ENCODE results near the gene TOR3A. TPM values are rescaled to one million over a fixed set of nuclear protein-coding genes. Genes with fewer than 3 reads are reported as not detected.
A peak's percentile ranks its signal among the peaks of the same experiment; 100 is the strongest.
"Not testable (repeated sequence)": the region's sequence is repeated elsewhere in the genome, so short reads cannot be mapped to it uniquely, and the experiment has no call there.

The TOR3A gene
- total RNA-seq, 1 experiment from 2014 or later: 27.0 TPM

- no peak overlapping the region for H3K9ac ChIP-seq (ENCODE audit: low read length)
- no peak overlapping the region for H2AFZ ChIP-seq (ENCODE audit: low read depth, low read length, poor library complexity, severe bottlenecking)
- H3K9me3 ChIP-seq (ENCODE audit: control insufficient read depth in 1 of 2, insufficient read depth in 1 of 2, low read depth in 1 of 2, low read length in 2 of 2): no peaks in the 10 kb centered on the region
- no peaks in the 10 kb centered on the region for H3K36me3 ChIP-seq (ENCODE audit: control insufficient read depth in 1 of 2, insufficient read depth in 2 of 2, low read length in 2 of 2)
- no peaks in the 10 kb centered on the region for H4K20me1 ChIP-seq (ENCODE audit: insufficient read depth)
- H3K4me1 ChIP-seq (ENCODE audit: control insufficient read depth in 1 of 2, insufficient read depth in 2 of 2, low read length in 2 of 2): peaks cover 17 to 19% of the 10 kb centered on the region in 2 experiments
- H3K4me3 ChIP-seq (replicated peaks in 1 of 2; ENCODE audit: low read depth in 1 of 2, low read length in 2 of 2): no peak overlapping the region
- no peak for TF ChIP-seq POLR2AphosphoS5 (IDR thresholded peaks at IDR 0.05; ENCODE audit: low read depth, low read length)
- TF ChIP-seq EGR1 (IDR thresholded peaks at IDR 0.05; ENCODE audit: low read depth): no peak
- no peak for TF ChIP-seq ELF1 (IDR thresholded peaks at IDR 0.05; ENCODE audit: borderline replicate concordance, low read depth)
- 0 out of 2 replicates have a peak, but pooled peaks have one; percentile 30 for TF ChIP-seq CEBPB (IDR thresholded peaks at IDR 0.05; ENCODE audit: low read depth)
- no peak for TF ChIP-seq SIN3A (IDR thresholded peaks at IDR 0.05; ENCODE audit: low read depth)
- no peak for TF ChIP-seq RAD21 (IDR thresholded peaks at IDR 0.05; ENCODE audit: low read depth)
- no peak for TF ChIP-seq TCF7L2 (IDR thresholded peaks at IDR 0.05; ENCODE audit: borderline replicate concordance, extremely low read depth, insufficient read depth, insufficient read length)
- ChIA-PET CTCF (interaction anchor here (0.6 kb wide), 1 partner anchor 17 kb away, joined by 4 read pairs; no protein-coding TSS in a partner anchor), POLR2A (no interaction called here), RAD21 (ENCODE audit: low non-redundant PET in 1 of 2, low total read pairs in 2 of 2, uncharacterized antibody in 2 of 2, unreplicated experiment in 2 of 2) (no interaction called here)
- no peaks in the 10 kb centered on the region for H3K27me3 ChIP-seq (ENCODE audit: insufficient read depth, low read length)
- no peaks in the 10 kb centered on the region for H3K9me2 ChIP-seq (ENCODE audit: insufficient read depth)
- no peak overlapping the region for H3K27ac ChIP-seq (ENCODE audit: low read depth, low read length)
- intact Hi-C loops (cut with micrococcal nuclease): no loop called here
- DNase-seq (ENCODE audit: low read depth, low spot score): no peak
- peaks cover 62% of the 10 kb centered on the region for H3K79me2 ChIP-seq (ENCODE audit: insufficient read depth, low read length)
- H3K4me2 ChIP-seq (ENCODE audit: low read length): no peak overlapping the region
- ATAC-seq: peak; percentile 30; the same call in 1 of the 2 replicates
- BruUV-seq (replicated peaks): no TSS peak
Observed at GRCh38 chr1:179137617-179138255, 55.9 kb downstream of the TOR3A start.

- H3K27ac ChIP-seq (ENCODE audit: low read depth, low read length); H3K9me3 ChIP-seq (ENCODE audit: control insufficient read depth in 1 of 2, insufficient read depth in 1 of 2, low read depth in 1 of 2, low read length in 2 of 2); RAD21 ChIA-PET (ENCODE audit: low non-redundant PET in 1 of 2, low total read pairs in 2 of 2, uncharacterized antibody in 2 of 2, unreplicated experiment in 2 of 2); H4K20me1 ChIP-seq (ENCODE audit: insufficient read depth); H3K4me3 ChIP-seq (replicated peaks in 1 of 2; ENCODE audit: low read depth in 1 of 2, low read length in 2 of 2); H3K27me3 ChIP-seq (ENCODE audit: insufficient read depth, low read length); H2AFZ ChIP-seq (ENCODE audit: low read depth, low read length, poor library complexity, severe bottlenecking); H3K9ac ChIP-seq (ENCODE audit: low read length); BruUV-seq (replicated peaks); H3K9me2 ChIP-seq (ENCODE audit: insufficient read depth); DNase-seq (ENCODE audit: low read depth, low spot score); CTCF ChIA-PET; H3K4me2 ChIP-seq (ENCODE audit: low read length); intact Hi-C loops (cut with micrococcal nuclease); ATAC-seq; H3K36me3 ChIP-seq (ENCODE audit: control insufficient read depth in 1 of 2, insufficient read depth in 2 of 2, low read length in 2 of 2); POLR2A ChIA-PET: not testable (repeated sequence)
- Histone ChIP-seq H3K79me2 (ENCODE audit: insufficient read depth, low read length) (peaks cover 57% of the 10 kb centered on the region), H3K4me1 (ENCODE audit: control insufficient read depth in 1 of 2, insufficient read depth in 2 of 2, low read length in 2 of 2) (peaks cover 27% of the 10 kb centered on the region in 2 experiments)
Observed at GRCh38 chr1:179138755-179139154, 56.9 kb downstream of the TOR3A start.

Data from HCT116 (cell line).